Right lobe of liver (tissue), 6 donors: ENCODE data around the gene MAP3K2. TPM values are rescaled to one million over a fixed set of nuclear protein-coding genes. Genes with fewer than 3 reads are reported as not detected.

Source experiments
- ATAC-seq, 4 donors: fragments of 200-7000 bp; cut with Tn5 transposase; one replicate each; pipeline ENCODE4 v1.9.1; 2020; ENCODE audit warnings: mild to moderate bottlenecking in 4 of 4, moderate library complexity in 4 of 4
- DNase-seq, 3 donors: peaks; one replicate each; pipeline ENCODE4 v3.0.0-alpha.2; 2020
- H3K27ac ChIP-seq, 3 donors: fragments of 200-600 bp; one replicate each; pipeline ENCODE4 v1.8.0; 2022
- H3K27me3 ChIP-seq, 2 donors: fragments of 200-600 bp; one replicate each; pipeline ENCODE4 v1.8.0; 2022
- H3K36me3 ChIP-seq, 4 donors: fragments of 200-600 bp; sonication (generic) in 1 of 4; one replicate each; pipeline versions ENCODE4 v1.5.1 to v1.8.0; 2017 to 2022; ENCODE audit warnings: control low read depth in 1 of 4
- H3K4me1 ChIP-seq, 4 donors: fragments of 200-600 bp; sonication (generic) in 1 of 4; one replicate each; pipeline versions ENCODE4 v1.5.1 to v1.8.0; 2017 to 2022; ENCODE audit warnings: control low read depth in 1 of 4
- H3K4me3 ChIP-seq, 3 donors: fragments of 200-600 bp; one replicate each; pipeline ENCODE4 v1.8.0; 2022
- H3K9me3 ChIP-seq, 4 donors: fragments of 200-600 bp; sonication (generic) in 1 of 4; one replicate each; pipeline versions ENCODE4 v1.5.1 to v1.8.0; 2017 to 2022; ENCODE audit warnings: control low read depth in 1 of 4
- CTCF ChIP-seq, 4 donors: fragments of 200-600 bp in 3 of 4; fragments of 450-650 bp in 1 of 4; IDR thresholded peaks; one replicate each; pipeline versions ENCODE4 v1.5.1 to v1.8.0; 2016 to 2022; ENCODE audit warnings: antibody characterized with exemption in 4 of 4, mild to moderate bottlenecking in 2 of 4
- POLR2A ChIP-seq: fragments of 450-650 bp; IDR thresholded peaks from one replicate; pipeline ENCODE4 v1.6.1; 2017; ENCODE audit warnings: antibody characterized with exemption, mild to moderate bottlenecking
- whole genome bisulfite sequencing: methylation state at CpG from one replicate; pipeline ENCODE4 v1.1.6; 2018; ENCODE audit warnings: low coverage, low lambda C conversion rate; ENCODE audit not compliant: insufficient coverage; ENCODE audit errors: missing lambda C conversion rate; 5-methylcytosine and 5-hydroxymethylcytosine counted together
- intact Hi-C, 2 donors: fragments of 100-400 bp; cut with DNase I; formaldehyde crosslinking; loops; one replicate each; pipeline versions ENCODE4 v1.11.2 to v1.14.1; 2022
- total RNA-seq, 6 experiments: library from RNA; depleted of rRNA in 2 of 6; stranded (reverse); fragments of >200 nt in 2 of 6; fragmentation: NEBNext Ultra II Directional in 3 of 6; extraction: Animal tissue kit (Norgen Biotek cat#: 25700) in 3 of 6; gene quantifications; one replicate each; pipeline versions ENCODE4 v1.1.0 to v1.2.4, GENCODE V29; 2016 to 2023
- donor health status: DM: no; HTN: yes; CAD: no.
- donor health status: DM: no; HTN: no; CAD: no.
- donor health status: DM: no; HTN: no; CAD: no.
- donor health status: DM: no; HTN: yes; CAD: no.
- donor health status: DM: no; HTN: yes; CAD: no.

MAP3K2 gene
- total RNA-seq, 6 experiments from 2014 or later = 28.6 to 45.1 (median 39.8) TPM

GRCh38 chr2:127342101-127342500, 45.7 kb downstream of the MAP3K2 start:
- Histone ChIP-seq H3K4me1 (peaks cover 0 to 27% (median 5%) of the 10 kb centered on the region in 4 donors), H3K27me3 (no peaks in the 10 kb centered on the region), H3K36me3 (peaks cover 0 to 14% (median 3%) of the 10 kb centered on the region in 4 donors), H3K4me3 (no peak overlapping the region), H3K27ac (no peak overlapping the region), H3K9me3 (no peaks in the 10 kb centered on the region)
- whole genome bisulfite sequencing = 93% methylated on average over 1 of the region's 1 CpG
- no peak for TF ChIP-seq POLR2A
- TF ChIP-seq CTCF (IDR thresholded peaks at IDR 0.05) = no peak
- ATAC-seq = peak in 2 of 4 donors; percentile 42 to 47
- DNase-seq = no peak
- intact Hi-C loops = no loop called here

- intact Hi-C loops = no loop called here
- peaks cover 0 to 9% (median 1%) of the 10 kb centered on the region in 4 donors for H3K4me1 ChIP-seq
- peaks cover 0 to 33% (median 14%) of the 10 kb centered on the region in 4 donors for H3K36me3 ChIP-seq
- H3K27ac ChIP-seq = no peak overlapping the region
- H3K9me3 ChIP-seq = no peaks in the 10 kb centered on the region
- TF ChIP-seq POLR2A (no peak), CTCF (IDR thresholded peaks at IDR 0.05) (no peak)
- H3K4me3 ChIP-seq = no peak overlapping the region
- WGBS = 90% methylated on average over 1 of the region's 1 CpG
- H3K27me3 ChIP-seq = no peaks in the 10 kb centered on the region
- DNase-seq = no peak
- ATAC-seq = no peak
These were observed 55.4 kb downstream of the MAP3K2 start for GRCh38 chr2:127332335-127332734.

- no peak overlapping the region for H3K4me3 ChIP-seq
- TF ChIP-seq CTCF (IDR thresholded peaks at IDR 0.05) (no peak), POLR2A (no peak)
- peaks cover 0 to 28% (median 13%) of the 10 kb centered on the region in 4 donors for H3K36me3 ChIP-seq
- WGBS = 100% methylated on average over 1 of the region's 1 CpG
- no peaks in the 10 kb centered on the region for H3K27me3 ChIP-seq
- H3K4me1 ChIP-seq = peaks cover 0 to 17% (median 0%) of the 10 kb centered on the region in 4 donors
- no peak overlapping the region for H3K27ac ChIP-seq
- no peaks in the 10 kb centered on the region for H3K9me3 ChIP-seq
- no peak for ATAC-seq
- intact Hi-C loops = no loop called here
- no peak for DNase-seq
These were observed 57.0 kb downstream of the MAP3K2 start for GRCh38 chr2:127330753-127331152.

GRCh38 chr2:127326289-127326945, 61.4 kb downstream of the MAP3K2 start:
- Histone ChIP-seq H3K9me3 (no peaks in the 10 kb centered on the region), H3K36me3 (peaks cover 0 to 61% (median 14%) of the 10 kb centered on the region in 4 donors), H3K27ac (peak overlapping the region in 2 of 3 donors; percentile 39 to 43), H3K4me3 (no peak overlapping the region), H3K27me3 (no peaks in the 10 kb centered on the region), H3K4me1 (peaks cover 0 to 17% (median 1%) of the 10 kb centered on the region in 4 donors)
- intact Hi-C loops = no loop called here
- TF ChIP-seq POLR2A (no peak), CTCF (IDR thresholded peaks at IDR 0.05) (no peak)
- ATAC-seq = peak; percentile 61 to 94 (median 85)
- WGBS = 42% methylated on average over 2 of the region's 2 CpGs
- no peak for DNase-seq
